ENCODE results near the gene PAK1IP1. TPM values are rescaled to one million over a fixed set of nuclear protein-coding genes. Genes with fewer than 3 reads are reported as not detected.

The PAK1IP1 gene
- total and polyA plus RNA-seq, 7 donors, result 6.6 to 14.6 (median 10.8) TPM

GRCh38 chr6:10668126-10668917, 26.4 kb upstream of the PAK1IP1 start:
- no peak for TF ChIP-seq POLR2AphosphoS5 (IDR thresholded peaks at IDR 0.05)
- TF ChIP-seq EP300 (IDR thresholded peaks at IDR 0.05), result no peak
- no peak for TF ChIP-seq POLR2A (IDR thresholded peaks at IDR 0.05)
- no peak for TF ChIP-seq CTCF (IDR thresholded peaks at IDR 0.05)
- Histone ChIP-seq H3K9me3 (no peaks in the 10 kb centered on the region), H3K36me3 (no peaks in the 10 kb centered on the region), H3K27ac (no peak overlapping the region), H3K4me1 (no peaks in the 10 kb centered on the region), H3K27me3 (no peaks in the 10 kb centered on the region), H3K4me3 (no peak overlapping the region)
- no peak for DNase-seq
- intact Hi-C loops (cut with DNase I), result no loop called here
- WGBS, 2 donors, result 85 to 89% methylated on average over 6 of the region's 6 CpGs

GRCh38 chr6:10676403-10676802, 18.4 kb upstream of the PAK1IP1 start:
- H3K9me3 ChIP-seq, result no peaks in the 10 kb centered on the region
- no peaks in the 10 kb centered on the region for H3K27me3 ChIP-seq
- H3K36me3 ChIP-seq, result no peaks in the 10 kb centered on the region
- intact Hi-C loops (cut with DNase I), result no loop called here
- no peaks in the 10 kb centered on the region for H3K4me1 ChIP-seq
- no peak overlapping the region for H3K4me3 ChIP-seq
- no peak for TF ChIP-seq CTCF (IDR thresholded peaks at IDR 0.05)
- no peak for TF ChIP-seq POLR2AphosphoS5 (IDR thresholded peaks at IDR 0.05)
- no peak for TF ChIP-seq EP300 (IDR thresholded peaks at IDR 0.05)
- no peak for DNase-seq
- 96% methylated on average over 7 of the region's 7 CpGs for WGBS, 2 donors
- no peak overlapping the region for H3K27ac ChIP-seq

- WGBS, 2 donors, result 48 to 75% methylated on average over 4 of the region's 4 CpGs
- Histone ChIP-seq H3K9me3 (no peaks in the 10 kb centered on the region), H3K27ac (no peak overlapping the region), H3K36me3 (no peaks in the 10 kb centered on the region), H3K4me1 (no peaks in the 10 kb centered on the region), H3K4me3 (no peak overlapping the region), H3K27me3 (no peaks in the 10 kb centered on the region)
- no peak for DNase-seq
- no peak for TF ChIP-seq POLR2A (IDR thresholded peaks at IDR 0.05)
- intact Hi-C loops (cut with DNase I), result no loop called here
These were observed 16.3 kb upstream of the PAK1IP1 start for GRCh38 chr6:10678456-10678855.

- WGBS, 2 donors, result 79 to 84% methylated on average over 3 of the region's 3 CpGs
- intact Hi-C loops (cut with DNase I), result no loop called here
- H3K27me3 ChIP-seq, result no peaks in the 10 kb centered on the region
These were observed 13.0 kb upstream of the PAK1IP1 start for GRCh38 chr6:10681795-10682194.

More at GRCh38 chr6:10681795-10682194, 13.0 kb upstream of the PAK1IP1 start:
- DNase-seq, result no peak
- Histone ChIP-seq H3K4me1 (no peaks in the 10 kb centered on the region), H3K36me3 (no peaks in the 10 kb centered on the region), H3K9me3 (no peaks in the 10 kb centered on the region), H3K4me3 (no peak overlapping the region), H3K27ac (no peak overlapping the region)
- no peak for TF ChIP-seq POLR2A (IDR thresholded peaks at IDR 0.05)
- no peak for TF ChIP-seq CTCF (IDR thresholded peaks at IDR 0.05)
- no peak for TF ChIP-seq POLR2AphosphoS5 (IDR thresholded peaks at IDR 0.05)
- no peak for TF ChIP-seq EP300 (IDR thresholded peaks at IDR 0.05)
